NOMO-1 treated with DMSO at 0.1 percent for 48 hours (cell line): ENCODE data around the gene SLCO2B1.

Source experiments
- DNase-seq: peaks from one replicate; lab custom pipeline; 2025; ENCODE audit not compliant: unreplicated experiment; lab: John Stamatoyannopoulos, UW

The SLCO2B1 gene

GRCh38 chr11:75214843-75215242, 63.9 kb downstream of the SLCO2B1 start:
- no peak for DNase-seq

GRCh38 chr11:75219869-75220268, 69.0 kb downstream of the SLCO2B1 start:
- DNase-seq, result no peak

GRCh38 chr11:75223954-75224643, 73.2 kb downstream of the SLCO2B1 start:
- DNase-seq, result no peak

- DNase-seq, result no peak
Measured at GRCh38 chr11:75225794-75226193, 74.9 kb downstream of the SLCO2B1 start.

- DNase-seq, result no peak
Measured at GRCh38 chr11:75229466-75229865, 78.6 kb downstream of the SLCO2B1 start.

- DNase-seq, result no peak
Measured at GRCh38 chr11:75230621-75231020, 79.7 kb downstream of the SLCO2B1 start.

- DNase-seq, result peak; percentile 33
Measured at GRCh38 chr11:75233754-75234172, 82.9 kb downstream of the SLCO2B1 start.

GRCh38 chr11:75236062-75236461, 85.2 kb downstream of the SLCO2B1 start:
- no peak for DNase-seq

GRCh38 chr11:75237050-75237449, 86.1 kb downstream of the SLCO2B1 start:
- DNase-seq, result no peak

GRCh38 chr11:75238595-75239440, 87.9 kb downstream of the SLCO2B1 start:
- DNase-seq, result no peak

GRCh38 chr11:75239531-75240290, 88.8 kb downstream of the SLCO2B1 start:
- no peak for DNase-seq

GRCh38 chr11:75240311-75241035, 89.6 kb downstream of the SLCO2B1 start, which contains the start of gene TPBGL:
TPBGL (plus strand) TSS chr11:75240774; CDS start chr11:75241050, 276 bp downstream.
- DNase-seq, result no peak

- DNase-seq, result peak; percentile 57
Measured at GRCh38 chr11:75241036-75241905, 90.4 kb downstream of the SLCO2B1 start.

GRCh38 chr11:75241906-75242644, 91.2 kb downstream of the SLCO2B1 start:
- DNase-seq, result no peak

- no peak for DNase-seq
Measured at GRCh38 chr11:75242722-75243600, 92.1 kb downstream of the SLCO2B1 start.

GRCh38 chr11:75244052-75244814, 93.3 kb downstream of the SLCO2B1 start:
- no peak for DNase-seq

- no peak for DNase-seq
Measured at GRCh38 chr11:75245356-75246005, 94.6 kb downstream of the SLCO2B1 start.
